GM21423 (cell line): ENCODE measurements around the gene AUH.

Source experiments
- ATAC-seq: cut with Tn5 transposase; IDR thresholded peaks from one replicate; pipeline ENCODE4 v1.9.1; 2021; ENCODE audit warnings: mild to moderate bottlenecking, moderate library complexity; ENCODE audit not compliant: unreplicated experiment

AUH gene

GRCh38 chr9:91340395-91340967, 21.2 kb downstream of the AUH start:
- ATAC-seq, result no peak

GRCh38 chr9:91338681-91339080, 23.0 kb downstream of the AUH start:
- no peak for ATAC-seq

GRCh38 chr9:91336786-91337185, 24.9 kb downstream of the AUH start:
- no peak for ATAC-seq

- no peak for ATAC-seq
Measured at GRCh38 chr9:91334053-91334452, 27.7 kb downstream of the AUH start.

DNA sequence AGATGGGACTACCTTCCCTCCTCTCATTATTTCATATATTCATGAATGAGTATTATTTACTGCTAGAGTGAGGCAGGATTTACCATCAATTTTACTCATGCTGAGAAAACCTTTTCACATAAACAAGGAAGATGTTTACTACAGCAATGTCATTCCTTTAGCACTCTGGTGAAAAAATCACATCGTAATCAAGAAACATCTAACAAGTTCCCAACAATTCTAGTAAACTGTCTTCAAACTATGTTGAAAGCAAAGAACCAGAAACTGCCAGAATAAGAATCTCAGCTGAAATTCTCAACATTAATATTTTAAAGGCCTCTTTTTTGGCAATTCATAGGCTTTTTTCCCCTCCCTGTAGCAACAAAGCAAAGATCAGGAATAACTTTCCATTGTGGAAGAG, 28.2 kb downstream of the AUH start:
- ATAC-seq, result no peak

GRCh38 chr9:91332546-91333231, 29.0 kb downstream of the AUH start:
- no peak for ATAC-seq

GRCh38 chr9:91331849-91332248, 29.9 kb downstream of the AUH start:
- ATAC-seq, result no peak

- ATAC-seq, result no peak
Measured at GRCh38 chr9:91328186-91328585, 33.5 kb downstream of the AUH start.

DNA sequence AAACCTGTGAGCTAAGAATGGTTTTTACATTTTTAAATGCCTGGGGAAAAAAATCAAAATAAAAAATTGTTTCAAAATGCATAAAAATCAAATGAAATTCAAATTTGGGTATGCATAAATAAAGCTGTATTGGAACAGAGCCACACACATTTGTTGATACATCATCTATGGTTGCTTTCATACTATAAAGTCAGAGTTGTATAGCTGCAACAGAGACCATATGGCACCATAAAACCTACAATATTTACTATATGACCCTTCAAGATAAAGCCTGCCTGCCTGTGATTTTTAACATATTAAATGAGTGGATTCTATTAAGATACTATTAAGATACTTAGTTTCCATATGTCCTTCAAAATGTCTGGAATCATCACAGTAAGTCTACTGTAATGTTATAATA, 40.0 kb downstream of the AUH start:
- ATAC-seq, result no peak

- no peak for ATAC-seq
Measured at GRCh38 chr9:91320299-91320698, 41.4 kb downstream of the AUH start.

- no peak for ATAC-seq
Measured at GRCh38 chr9:91316093-91316492, 45.6 kb downstream of the AUH start.

DNA sequence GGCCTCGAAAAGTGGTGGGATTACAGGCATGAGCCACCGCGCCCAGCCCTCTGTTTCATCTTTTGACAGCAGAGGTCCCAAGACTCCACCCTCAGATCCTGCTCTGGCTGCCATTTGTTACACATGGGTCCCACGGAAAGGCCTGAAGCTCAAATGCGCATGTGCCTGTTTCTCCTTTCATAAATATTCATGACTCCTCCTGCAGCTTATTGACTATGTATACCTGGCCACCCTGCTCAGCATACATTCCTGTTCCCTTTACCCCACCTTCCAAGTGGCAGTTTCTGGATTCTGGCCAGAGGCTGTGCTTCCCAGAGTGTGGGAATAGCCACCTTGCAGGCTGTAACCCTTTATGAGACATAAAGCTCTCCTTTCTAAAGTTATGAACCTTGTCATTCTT, 46.5 kb downstream of the AUH start:
- ATAC-seq, result no peak

GRCh38 chr9:91312717-91313325, 48.9 kb downstream of the AUH start:
- no peak for ATAC-seq

DNA sequence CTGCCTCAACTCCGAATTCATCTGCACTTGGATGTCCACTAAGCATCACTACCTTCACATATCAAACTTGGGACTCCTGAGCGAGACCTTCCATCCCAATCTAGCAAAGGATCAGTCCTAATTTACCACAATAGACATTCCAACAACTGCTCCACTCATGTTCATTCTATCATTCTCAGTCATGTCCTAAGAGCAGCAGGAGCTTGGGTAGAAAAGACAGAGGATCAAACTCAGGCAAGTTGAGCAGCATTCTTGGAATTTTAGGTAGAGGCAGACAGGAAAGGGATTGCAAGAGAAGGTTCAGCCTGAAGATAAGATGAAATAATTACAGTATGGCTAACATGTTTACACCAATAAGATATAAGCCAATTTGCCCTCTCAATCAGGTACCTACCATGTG, 51.7 kb downstream of the AUH start:
- ATAC-seq, result no peak

DNA sequence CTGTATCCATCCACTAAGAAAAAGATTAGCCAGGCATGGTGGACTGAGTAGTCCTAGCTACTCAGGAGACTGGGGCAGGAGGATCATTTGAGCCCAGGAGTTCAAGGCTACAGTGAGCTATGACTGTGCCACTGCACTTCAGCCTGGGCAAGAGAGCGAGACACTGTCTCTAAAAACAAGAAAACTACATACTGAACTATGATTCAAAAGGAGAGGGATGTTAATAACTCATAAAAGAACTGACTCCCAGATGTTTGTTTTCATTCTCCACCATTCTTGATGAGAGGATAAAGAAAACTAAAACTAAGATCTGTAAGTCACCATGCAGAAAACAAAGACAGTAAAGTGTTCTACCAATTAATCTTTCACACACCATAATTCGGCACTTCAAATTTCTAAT, 53.5 kb downstream of the AUH start:
- no peak for ATAC-seq

GRCh38 chr9:91307279-91307678, 54.4 kb downstream of the AUH start:
- ATAC-seq, result no peak

GRCh38 chr9:91306296-91306630, 55.5 kb downstream of the AUH start:
- no peak for ATAC-seq

GRCh38 chr9:91305596-91306295, 56.0 kb downstream of the AUH start:
- ATAC-seq, result no peak

- no peak for ATAC-seq
Measured at GRCh38 chr9:91303741-91304415, 57.8 kb downstream of the AUH start.

DNA sequence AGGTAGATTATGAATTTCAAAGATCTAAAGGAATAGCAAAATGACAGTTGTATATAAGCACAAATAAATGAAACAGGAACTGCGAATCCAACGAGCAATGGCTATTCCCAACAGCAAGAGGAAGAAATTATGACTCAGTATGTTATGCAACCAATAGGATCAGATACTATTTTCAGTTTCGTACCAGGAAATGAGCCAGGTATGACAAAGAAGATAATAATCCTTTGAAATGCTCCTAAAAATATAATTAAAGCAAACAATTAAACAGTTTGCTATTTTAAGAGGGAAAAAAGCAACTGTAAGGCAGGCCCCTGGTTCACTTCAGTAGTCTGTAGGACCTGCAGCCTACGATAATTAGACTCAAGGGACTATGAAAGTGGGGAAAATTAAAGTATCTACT, 58.9 kb downstream of the AUH start:
- no peak for ATAC-seq

DNA sequence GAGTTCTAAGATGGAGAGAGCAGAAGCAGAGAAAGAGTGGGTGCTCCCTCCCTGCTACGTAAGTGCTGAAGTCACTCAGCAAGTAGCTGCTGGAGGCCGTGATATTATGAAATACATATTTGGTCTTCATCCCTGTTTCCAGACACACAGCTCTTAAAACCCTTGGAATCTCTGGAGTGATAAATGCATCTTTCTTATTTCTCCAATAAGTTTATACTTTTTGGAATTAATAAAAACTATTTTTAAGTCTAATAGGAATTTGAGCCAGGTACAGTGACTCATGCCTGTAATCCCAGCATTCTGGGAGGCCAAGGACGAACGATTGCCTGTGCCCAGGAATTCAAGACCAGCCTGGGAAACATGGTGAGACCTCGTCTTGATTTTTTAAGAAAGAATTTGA, 60.6 kb downstream of the AUH start:
- ATAC-seq, result no peak

DNA sequence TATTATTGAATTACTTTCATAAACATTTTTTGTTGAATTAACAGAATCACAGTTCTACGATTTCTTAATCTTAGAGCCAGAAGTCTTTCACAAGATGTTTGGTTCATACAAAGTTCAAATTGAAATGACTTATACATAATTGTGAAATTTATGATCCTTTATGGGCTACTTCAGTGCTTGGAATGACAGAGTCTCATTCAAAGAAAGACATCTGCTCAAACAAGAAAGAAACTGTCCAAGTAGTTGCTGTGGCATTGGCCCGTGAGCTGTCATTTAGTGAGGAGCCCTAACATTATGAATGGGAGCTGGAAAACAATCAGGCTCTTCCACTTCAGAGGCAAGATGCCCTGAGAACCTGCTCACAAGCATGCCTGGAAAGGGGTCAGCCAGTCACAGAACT, 63.4 kb downstream of the AUH start:
- ATAC-seq, result no peak
